ENCODE measurements around the gene AKAP6.
"Not testable (repeated sequence)": the region's sequence is repeated elsewhere in the genome, so short reads cannot be mapped to it uniquely, and the experiment has no call there.

AKAP6 gene

DNA sequence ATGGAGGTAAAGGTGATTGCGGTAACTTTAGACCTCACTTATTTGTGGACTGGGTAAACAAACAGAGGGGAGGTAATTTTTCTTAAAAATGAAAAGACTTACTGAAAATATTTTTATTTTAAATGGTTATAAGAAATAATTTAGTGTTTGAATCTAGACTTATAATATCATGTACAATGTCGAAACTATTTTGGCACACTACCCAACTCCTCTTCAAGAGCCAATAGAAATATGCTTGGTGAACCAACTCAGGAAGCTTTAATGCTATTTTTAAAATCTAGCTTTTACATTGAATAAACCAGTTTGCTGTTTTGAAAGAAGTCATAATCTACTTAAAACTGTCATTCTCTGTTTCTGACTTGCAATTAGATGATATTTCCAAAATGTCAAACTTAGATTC lies 433.8 kb downstream of the AKAP6 start:
- DNase-seq (ENCODE audit: low spot score), result no peak

DNA sequence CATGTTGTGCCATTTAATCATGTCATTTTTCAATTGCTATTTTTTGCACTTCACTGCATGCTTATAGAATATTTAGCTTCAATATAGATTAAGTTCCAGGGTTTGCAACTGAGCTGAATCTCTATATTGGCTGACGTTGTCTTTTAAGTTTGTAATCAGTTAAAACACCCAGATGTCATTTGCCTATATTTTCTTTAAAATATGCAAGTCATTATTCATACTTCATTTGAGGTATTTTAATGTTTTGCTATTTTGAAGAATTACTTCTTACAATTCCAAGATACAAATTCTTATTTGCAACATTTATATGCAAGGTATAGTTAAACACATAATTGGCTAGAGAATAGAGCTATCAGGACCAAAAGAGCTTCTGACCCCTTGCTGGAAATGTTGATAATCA lies 434.6 kb downstream of the AKAP6 start:
- DNase-seq (ENCODE audit: low spot score), result no peak

DNA sequence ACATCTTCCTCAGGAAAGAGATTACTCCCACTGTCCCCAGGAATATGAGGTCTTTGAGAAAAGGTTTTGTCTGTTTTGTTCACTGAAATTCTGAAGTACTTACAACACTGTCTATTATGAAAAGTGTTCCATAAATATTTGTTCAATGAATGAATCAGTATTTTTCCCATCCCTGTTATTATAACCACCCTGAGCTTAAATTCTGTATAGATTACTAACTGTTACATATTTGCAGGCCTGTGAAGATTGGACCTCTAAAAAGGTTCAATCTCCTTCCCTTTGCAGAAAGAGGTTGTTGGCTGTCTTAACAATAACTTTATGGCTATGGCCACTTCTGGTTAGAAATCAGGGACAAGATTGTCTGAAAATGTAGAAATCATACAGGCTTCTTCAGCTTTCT lies 435.0 kb downstream of the AKAP6 start:
- DNase-seq (ENCODE audit: low spot score), result no peak

DNA sequence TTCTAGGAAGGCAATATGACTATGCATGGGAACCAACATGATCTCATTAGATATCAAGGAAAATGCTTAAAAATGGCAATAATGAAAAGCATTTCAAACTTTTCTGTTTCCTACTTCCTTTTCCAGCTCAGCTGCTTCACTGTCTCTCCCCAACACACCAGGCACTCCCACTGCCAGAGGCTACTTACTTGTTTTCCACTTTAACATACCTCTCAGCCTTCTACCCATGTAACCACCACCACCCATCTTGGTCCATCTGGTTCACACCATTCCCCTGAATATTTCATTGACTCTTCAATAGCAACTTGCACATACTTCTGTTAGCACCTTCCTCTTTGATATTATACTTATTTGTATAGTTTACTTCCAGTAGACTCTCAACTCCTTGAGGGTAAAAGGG lies 441.3 kb downstream of the AKAP6 start:
- DNase-seq (ENCODE audit: low spot score), result no peak

DNA sequence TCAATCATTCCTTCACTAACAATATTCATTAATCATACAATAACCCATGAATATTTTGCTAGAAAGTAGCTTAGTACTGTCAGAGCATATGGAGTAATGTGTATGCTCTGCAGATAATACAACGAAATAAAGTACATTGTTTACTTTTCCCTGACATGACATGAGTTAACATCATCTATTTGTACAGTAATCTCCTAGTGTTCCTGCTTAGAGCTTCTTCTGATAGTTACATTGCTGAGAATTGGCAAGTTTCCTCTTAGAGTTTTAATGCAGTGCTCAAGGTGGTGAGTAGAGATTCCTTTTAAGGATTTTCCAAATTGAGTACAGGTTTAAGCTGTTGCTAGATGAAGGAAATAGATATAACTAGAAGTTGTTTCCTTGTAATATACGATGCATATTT lies 445.1 kb downstream of the AKAP6 start:
- no peak for DNase-seq (ENCODE audit: low spot score)

DNA sequence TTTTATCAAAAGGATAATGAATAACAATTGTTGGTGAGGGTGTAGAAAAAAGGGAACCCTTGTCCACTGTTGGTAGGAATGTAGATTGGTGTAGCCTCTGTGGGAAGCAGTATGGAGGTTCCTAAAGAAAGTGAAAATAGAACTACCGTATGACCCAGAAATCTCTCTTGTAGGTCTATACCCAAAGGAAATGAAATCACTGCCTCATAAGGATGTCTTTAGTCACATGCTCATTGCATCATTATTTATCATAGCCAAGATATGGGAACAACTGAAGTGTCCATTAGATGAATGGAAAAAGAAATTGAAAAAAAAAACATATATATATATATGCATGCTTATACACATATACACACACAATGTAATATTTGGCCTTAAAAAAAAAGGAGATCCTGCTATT lies 450.7 kb downstream of the AKAP6 start:
- DNase-seq (ENCODE audit: low spot score), result no peak

DNA sequence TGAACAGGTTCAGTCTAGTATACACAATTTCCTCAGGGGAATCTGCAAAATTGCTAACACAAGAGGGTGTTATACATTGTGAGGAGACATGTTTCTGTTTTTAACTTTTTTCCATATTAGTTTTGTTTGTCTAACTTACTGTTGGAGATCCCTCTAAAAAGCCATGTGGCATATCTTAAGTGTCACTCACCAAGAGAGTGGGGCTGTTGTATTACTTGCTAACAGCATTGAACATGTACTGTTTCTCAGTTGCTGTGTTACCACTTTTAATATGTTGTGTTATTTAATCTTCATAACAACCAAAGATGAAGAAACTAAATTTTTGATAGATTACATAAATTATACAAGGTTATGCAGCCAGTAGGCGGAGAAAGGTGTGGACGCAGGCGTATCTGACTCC lies 455.3 kb downstream of the AKAP6 start:
- DNase-seq (ENCODE audit: low spot score), result no peak

DNA sequence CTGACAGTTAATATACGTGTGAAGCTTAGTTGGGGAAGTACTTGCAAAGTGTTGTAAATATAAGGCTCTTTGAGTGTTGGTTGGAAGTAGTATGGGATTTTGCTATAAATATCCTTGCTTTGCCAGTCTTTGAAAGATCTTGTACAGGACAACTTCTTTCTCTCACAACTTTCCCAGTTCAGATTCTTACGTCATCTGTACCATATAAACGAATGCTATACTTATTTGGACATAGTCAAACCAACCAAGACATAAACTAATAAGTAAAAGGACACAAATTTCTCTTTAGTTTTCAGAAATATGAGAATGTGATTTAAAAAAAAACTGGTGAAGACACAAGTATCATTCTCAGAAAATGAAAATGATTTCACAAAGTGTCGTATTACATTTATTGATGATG lies 456.5 kb downstream of the AKAP6 start:
- DNase-seq (ENCODE audit: low spot score), result no peak

DNA sequence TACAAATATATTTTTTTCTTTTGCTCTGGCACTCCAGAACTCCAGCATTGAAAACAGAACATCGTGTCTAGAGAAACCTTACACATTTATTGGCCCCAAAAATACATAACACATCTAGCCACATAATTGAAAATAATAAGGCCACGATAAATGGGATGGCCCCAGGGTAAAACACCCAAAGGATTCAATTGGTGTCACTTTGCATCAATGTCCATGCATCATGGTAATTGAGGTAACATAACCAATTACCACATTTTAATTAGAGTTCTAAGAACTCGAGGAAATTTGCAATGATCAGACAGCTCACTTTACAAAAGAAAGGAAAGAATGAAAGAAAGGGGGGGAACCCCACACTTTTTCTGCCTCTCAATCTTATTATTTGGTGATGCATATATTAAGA lies 457.8 kb downstream of the AKAP6 start:
- no peak for DNase-seq (ENCODE audit: low spot score)

DNA sequence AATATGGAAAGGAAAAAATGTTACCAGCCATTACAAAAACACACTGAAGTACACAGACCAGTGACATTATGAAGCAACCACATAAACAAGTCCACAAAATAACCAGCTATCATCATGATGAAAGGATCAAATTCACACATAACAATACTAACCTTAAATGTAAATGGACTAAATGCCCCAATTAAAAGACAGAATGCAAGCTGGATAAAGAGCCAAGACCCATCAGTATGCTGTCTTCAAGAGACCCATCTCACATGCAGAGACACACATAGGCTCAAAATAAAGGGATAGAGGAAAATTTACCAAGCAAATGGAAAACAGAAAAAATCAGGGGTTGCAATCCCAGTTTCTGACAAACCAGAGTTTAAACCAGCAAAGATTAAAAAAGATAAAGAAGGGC lies 463.9 kb downstream of the AKAP6 start:
- not testable (repeated sequence) for DNase-seq (ENCODE audit: low spot score)

DNA sequence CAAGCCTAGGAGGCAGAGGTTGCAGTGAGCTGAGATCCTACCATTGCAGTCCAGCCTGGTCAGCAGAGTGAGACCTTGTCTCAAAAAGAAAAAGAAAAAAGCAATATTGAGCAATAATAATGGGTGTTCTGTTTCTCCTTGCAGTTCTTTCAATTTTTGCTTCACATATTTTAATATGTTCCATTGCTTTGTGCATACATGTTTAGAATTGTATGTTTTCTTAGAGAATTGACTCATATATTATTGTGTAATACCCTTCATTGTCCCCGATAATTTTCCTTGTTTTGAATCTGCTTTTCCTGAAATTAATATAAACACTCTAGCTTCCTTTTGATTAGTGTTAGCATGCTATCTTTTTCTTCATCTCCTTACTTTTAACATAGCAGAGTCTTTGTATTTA lies 471.2 kb downstream of the AKAP6 start:
- no peak for DNase-seq (ENCODE audit: low spot score)

DNA sequence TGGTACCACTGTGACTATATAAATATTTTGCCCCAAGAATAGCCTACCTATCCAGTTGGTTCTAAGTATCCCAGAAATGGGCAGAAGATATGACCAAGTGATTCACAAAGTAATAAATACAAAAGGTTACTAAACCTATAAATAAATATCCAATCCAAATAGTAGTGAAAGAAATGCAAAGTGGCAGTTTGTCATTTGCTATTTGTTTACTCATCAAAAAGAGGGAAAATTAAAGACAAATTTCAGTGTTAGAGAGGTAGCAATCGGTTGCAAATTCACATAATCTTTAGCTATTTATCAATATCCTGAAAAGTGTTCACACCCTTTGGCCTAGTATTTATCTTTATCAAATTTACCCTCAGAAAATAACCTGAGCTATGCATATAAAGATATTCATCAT lies 473.2 kb downstream of the AKAP6 start:
- DNase-seq (ENCODE audit: low spot score), result no peak

DNA sequence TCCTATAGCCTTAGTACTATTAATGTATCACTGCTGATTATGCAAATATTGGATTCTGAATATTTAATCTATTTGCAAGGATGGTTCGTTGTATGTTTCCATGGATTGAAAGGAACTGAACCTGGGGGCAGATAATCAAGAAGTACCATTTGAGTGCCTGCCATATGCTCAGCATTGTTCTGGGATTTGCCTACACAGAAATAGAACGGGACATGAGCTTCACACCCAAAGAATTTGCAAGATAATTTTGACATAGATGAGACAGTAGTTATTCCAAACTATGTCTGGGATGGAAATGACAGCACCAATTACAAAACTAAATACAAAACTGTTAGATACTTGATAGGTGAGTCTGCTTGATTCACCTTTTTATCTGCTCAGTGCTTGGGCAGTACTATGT lies 476.9 kb downstream of the AKAP6 start:
- DNase-seq (ENCODE audit: low spot score), result no peak

DNA sequence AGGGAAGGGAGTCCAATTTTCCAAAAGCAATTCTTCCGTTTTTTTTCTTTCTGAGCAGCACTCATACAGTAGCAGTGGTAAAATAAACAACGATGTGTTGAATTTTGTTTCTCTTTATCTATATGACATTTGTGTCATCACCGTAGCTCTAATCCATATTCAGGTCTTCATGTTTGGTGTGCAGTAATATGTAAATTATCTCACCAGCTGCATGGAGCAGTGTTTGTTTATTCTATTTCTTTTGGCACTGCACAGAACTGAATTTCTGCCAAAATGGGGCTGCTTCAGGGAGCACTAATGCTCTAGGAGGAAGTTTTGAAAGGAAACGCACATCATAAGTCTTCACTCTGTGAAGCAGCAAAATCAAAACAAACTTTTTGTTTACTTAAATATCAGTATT lies 479.5 kb downstream of the AKAP6 start:
- DNase-seq (ENCODE audit: low spot score), result no peak

DNA sequence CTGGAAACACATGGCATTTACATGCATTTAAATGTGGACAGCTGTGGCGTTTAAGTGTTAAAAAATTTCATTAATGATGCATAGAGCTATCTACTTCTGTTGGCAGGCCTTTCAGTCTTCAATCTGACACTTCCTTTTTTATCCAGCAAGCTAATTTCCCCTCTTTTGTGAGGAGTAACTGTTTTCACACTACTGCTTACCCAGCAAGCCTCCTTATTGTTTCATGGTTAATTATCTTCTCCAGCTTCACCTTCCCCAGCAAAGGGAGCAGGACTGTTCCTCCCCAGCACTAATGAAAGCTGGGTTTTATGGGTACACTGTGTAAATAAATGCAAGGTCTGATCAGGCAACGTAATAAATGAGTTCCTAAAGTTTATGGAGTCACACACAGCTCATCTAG lies 480.2 kb downstream of the AKAP6 start:
- DNase-seq (ENCODE audit: low spot score), result no peak

DNA sequence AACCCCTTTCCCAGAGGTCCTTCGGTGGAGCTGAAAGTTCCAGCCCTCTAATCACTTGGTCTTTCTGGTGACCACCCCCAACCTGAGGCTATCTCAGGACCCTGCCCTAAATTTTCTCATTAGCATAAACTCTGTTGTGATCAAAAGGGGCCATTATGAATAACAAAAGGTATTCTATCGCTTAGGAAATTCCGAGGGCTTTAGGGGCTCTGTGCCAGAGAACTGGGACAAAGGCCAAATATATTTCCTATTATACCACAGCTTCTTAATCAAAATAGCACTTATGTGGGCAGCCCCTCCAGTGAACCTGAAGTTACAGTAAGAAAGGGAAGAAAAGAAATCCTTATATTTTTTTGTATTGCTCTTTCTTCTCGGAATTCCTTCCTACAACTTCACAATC lies 484.3 kb downstream of the AKAP6 start:
- DNase-seq (ENCODE audit: low spot score), result no peak

DNA sequence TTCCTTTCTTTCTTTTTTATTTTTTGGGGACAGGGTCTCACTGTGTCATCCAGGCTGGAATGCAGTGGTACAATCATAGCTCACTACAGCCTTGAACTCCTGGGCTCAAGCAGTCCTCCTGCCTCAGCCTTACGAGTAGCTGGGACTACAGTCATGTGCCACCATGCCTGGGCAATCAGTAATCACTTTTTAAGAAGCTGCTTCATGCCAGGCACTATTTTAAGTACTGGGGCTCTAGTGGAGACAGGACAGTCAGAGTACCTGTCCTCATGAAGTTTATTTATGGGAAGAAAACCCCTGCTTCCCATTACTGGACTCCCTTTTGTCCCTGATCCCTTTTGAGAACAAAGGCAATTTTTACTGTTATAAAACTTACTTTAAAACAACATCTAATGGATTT lies 485.6 kb downstream of the AKAP6 start:
- DNase-seq (ENCODE audit: low spot score), result no peak

DNA sequence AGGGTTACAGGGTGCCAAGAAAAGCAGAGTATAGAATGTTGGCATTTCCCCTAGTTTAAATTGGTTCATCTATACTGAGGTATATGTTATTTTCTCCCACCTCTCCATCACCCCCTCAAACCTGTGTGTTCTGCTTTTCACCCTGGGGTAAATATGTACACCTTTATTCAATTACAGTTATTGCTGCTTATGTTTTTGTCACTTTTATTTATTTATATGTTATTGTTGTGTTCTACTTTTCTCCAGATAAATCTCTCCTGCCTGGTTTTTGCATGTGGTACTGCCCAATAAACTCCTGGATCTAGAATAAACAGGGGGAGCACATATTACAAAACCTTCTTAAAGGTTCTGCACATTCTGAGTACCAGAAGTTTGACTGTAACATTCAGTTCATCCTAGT lies 487.5 kb downstream of the AKAP6 start:
- DNase-seq (ENCODE audit: low spot score), result no peak

DNA sequence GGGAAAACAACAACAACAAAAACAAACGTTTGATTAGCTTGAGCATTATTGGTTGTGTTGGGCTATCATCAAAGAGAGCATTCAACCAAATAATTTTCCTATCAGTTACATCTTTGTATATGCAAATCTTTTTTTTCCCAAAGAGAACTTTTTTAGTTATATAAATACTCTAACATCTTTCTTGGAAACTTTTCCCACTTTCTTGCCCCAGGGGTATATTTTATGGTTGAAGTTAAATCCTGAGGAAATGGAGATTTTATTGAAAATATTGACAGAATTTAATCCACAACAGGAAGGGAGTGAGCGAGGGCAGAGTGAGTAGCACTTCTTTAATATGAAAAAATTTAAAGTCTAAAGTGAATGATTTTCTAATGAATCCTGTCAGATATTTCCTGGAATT lies 488.7 kb downstream of the AKAP6 start:
- DNase-seq (ENCODE audit: low spot score), result no peak

DNA sequence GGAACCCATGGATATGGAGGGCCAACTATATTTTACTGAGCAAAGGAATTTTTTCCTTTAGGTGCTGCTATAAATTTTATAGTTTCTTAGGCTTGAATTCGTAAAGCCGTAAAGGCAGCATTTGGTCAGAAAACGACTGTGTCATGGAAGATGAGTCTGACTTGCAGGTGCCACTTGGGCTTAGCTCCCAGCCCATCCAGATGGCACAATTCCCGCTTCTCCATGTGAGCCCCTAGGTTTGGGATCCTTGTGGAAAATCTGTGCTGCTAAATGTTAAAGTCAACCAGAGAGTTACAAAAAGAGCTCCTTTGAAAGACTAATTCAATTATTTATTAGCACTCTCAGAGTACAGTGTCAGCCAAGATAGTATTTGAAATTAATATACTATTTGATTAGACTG lies 489.5 kb downstream of the AKAP6 start:
- no peak for DNase-seq (ENCODE audit: low spot score)

DNA sequence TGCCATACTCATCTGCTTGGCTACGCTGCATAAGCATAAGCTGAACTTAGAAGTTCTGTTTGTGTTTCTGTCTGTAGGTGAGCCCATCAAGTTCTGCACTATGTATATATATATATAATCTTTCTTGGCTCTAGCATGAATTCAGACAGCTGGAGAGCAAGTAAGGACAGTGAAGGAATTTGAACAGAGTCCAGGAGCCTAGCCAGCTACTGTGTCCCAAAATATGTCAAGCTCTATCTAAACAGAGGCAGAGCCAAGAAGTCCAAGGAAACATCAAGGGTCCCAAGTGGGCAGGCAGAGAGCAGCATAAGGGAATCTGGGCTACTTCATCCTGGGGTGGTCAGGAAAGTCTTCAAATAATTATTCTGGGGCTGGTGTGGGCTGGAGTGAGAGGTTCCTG lies 491.1 kb downstream of the AKAP6 start:
- DNase-seq (ENCODE audit: low spot score), result no peak

DNA sequence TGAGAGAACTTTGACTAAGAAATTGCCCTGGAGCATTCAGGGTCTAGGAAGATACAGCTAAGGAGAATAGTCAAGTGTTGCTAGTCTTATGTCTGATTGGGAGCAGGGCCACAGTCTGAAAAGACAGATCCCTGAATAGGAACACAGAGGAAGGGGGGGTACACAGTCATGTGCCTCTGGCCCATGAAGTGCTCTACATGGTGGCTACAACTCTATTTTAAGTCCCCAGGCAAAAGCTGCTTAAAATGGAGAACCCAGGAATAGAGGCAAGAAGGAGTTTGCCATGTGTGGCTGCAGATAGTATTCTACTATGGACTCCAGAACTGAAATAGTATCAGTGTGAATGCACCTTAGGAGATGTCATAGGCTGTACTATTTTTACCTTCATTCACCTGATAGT lies 491.6 kb downstream of the AKAP6 start:
- no peak for DNase-seq (ENCODE audit: low spot score)

DNA sequence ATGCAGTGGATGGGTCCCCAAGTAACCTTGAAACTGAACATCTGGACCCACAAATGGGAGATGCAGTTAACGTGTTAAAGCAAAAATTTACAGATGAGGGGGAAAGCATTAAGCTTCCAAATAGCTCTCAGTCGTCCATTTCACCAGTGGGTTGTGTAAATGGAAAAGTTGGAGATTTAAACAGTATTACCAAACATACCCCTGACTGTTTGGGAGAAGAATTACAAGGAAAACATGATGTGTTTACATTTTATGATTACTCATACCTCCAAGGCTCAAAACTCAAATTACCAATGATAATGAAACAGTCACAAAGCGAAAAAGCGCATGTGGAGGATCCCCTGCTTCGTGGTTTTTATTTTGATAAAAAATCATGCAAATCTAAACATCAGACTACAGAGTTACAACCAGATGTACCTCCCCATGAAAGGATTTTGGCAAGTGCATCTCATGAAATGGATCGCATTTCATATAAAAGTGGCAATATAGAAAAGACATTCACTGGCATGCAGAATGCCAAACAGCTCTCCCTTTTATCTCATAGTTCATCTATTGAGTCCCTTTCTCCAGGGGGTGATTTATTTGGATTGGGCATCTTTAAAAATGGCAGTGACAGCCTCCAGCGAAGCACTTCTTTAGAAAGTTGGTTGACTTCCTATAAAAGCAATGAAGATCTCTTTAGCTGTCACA lies 493.0 kb downstream of the AKAP6 start:
- DNase-seq (ENCODE audit: low spot score), result no peak

DNA sequence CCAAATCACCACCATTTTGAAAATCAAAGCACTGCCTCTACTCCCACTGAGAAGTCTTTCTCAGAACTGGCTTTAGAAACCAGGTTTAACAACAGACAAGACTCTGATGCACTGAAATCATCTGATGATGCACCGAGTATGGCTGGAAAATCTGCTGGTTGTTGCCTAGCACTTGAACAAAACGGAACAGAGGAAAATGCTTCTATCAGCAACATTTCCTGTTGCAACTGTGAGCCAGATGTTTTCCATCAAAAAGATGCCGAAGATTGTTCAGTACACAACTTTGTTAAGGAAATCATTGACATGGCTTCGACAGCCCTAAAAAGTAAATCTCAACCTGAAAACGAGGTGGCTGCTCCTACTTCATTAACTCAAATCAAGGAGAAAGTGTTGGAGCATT lies 494.6 kb downstream of the AKAP6 start:
- no peak for DNase-seq (ENCODE audit: low spot score)

DNA sequence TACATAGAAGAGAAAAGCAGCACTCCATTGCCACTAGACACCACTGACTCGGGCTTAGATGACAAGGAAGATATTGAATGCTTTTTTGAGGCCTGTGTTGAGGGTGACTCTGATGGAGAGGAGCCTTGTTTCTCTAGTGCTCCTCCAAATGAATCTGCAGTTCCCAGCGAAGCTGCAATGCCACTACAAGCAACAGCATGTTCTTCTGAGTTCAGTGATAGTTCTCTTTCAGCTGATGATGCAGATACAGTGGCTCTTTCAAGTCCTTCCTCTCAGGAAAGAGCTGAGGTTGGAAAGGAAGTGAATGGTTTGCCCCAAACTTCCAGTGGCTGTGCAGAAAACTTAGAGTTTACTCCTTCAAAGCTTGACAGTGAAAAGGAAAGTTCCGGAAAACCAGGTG lies 495.1 kb downstream of the AKAP6 start:
- DNase-seq (ENCODE audit: low spot score), result no peak

Measured in kidney tubule cell (primary cell).